SK-MEL-5 (cell line): ENCODE data around the gene CUEDC1. TPM values are rescaled to one million over a fixed set of nuclear protein-coding genes. Genes with fewer than 3 reads are reported as not detected.

ENCODE experiments used
- DNase-seq: peaks from one replicate; pipeline ENCODE4 v3.0.0-alpha.2; 2016; ENCODE audit warnings: low read depth, low spot score
- in situ Hi-C: cut with HindIII; loops from 2 replicates; pipeline ENCODE4 v1.10.0; 2016; ENCODE audit warnings: low sequenced_read_pairs, high pct_unique_total_duplicates, low pct_unique_long_range_greater_than_20kb
- total RNA-seq: library from RNA; depleted of rRNA; stranded (reverse); fragments of >200 nt; shearing (Covaris generic); gene quantifications from 2 replicates; pipeline ENCODE4 v1.2.3, GENCODE V29; 2014

CUEDC1 gene
- total RNA-seq, 1 experiment from 2014 or later, result 10.4 TPM

DNA sequence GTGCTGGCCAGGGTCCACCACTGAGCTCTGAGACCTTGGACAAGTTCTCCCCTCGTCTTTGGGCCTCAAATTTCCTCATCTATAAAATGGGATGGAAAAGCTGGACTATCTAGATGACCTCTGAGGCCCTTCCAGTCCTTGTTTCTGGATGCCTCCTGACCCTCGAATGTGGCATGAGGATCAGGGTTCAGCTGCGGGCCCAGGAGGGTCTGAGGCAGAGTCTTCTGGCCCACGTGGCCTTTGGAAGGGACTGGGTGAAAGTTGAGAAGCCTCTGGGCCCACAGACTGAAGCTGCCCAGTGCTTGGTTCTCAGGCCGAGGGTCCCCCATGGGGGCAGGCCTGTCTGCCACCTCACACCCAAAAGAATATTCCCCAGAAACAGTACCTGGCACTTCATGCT lies 88.5 kb downstream of the CUEDC1 start:
- in situ Hi-C loops, result no loop called here
- DNase-seq, result no peak

DNA sequence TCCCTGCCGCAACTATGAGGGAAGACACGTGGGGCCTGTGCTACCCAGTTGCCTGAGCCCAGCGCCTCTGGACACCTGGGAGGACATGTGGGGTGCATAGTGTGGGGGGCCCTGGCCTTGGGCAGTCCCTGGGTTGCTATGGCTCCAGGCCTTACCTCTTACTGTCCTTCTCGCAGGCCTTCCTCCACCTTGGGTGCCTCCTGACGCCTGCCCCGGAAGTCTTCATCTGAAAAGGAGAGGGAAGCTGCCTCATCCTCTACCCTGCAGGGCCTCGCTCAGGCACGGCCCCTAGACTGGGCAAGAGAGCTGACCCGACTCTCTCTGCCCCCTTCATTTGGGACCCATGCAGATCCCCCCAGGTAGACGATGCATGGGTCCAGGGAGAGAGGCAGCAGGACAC lies 88.9 kb downstream of the CUEDC1 start:
- in situ Hi-C loops, result no loop called here
- DNase-seq, result no peak

DNA sequence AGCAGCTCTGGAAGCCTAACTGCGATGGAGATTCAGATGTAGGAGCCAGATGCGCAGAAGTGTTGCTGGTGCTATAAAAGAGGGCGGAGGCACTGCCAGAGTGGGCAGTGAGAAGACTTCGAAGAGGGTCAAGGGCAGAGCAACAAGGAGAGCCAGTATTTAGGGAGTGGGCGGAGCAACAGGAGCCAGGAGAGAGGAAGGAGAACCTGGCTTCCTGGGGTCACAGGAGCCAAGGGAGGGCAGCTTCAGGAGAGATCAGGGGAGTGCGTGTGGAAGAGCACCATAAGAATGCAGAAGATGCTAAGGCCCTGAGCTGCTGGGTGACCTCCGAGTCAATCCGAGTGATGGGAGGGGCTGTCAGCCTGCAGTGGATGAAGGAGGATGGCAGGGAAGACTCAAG lies 90.9 kb downstream of the CUEDC1 start:
- DNase-seq, result no peak
- in situ Hi-C loops, result no loop called here

DNA sequence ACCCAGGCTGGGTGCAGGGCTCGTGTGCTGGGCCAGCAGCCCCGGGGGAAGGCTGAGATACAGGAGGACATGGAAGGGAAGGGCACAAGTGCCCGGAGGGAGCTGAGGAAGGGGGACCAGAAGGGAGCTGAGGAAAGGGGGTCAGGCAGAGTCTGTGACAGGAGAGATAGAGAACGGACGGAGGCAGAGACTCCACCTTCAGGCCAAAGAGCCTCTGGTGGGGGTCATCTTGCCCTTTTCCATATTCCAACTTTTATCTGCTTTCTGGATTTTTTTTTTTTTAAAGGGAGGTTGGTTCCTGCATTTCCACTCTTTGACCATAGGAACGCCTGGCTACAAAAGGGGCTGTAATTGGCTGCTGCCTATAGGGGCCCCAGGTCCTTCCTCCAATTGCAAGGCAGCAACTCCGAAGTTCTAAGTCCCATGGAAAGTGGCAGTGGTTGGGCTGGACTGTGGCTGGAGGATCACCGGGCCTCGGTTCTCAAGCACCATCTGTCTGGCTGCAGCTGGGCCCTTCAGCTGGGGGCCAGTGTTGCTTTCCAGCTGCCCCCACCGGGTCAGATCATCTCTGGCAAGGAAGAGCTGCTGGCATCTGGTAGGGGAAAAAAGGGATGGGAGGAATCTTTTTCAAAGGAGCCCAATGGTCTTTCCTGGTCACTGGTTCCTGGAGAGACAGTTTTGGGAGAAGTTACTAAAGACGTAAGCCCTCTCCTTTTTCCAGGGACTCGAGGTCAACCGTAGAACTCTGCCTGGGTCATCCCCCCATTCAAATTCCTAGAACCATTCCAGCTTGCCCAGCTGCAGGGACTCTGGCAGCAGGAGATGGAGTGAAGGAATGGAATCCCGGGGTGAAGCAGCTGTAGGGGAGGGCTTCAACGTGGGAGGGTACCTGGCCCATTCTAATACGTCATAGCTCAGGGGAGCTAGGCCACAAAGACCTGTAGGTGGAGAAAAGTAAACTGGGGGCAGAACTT lies 92.2 kb downstream of the CUEDC1 start:
- in situ Hi-C loops, result no loop called here
- DNase-seq, result peak; percentile 25

DNA sequence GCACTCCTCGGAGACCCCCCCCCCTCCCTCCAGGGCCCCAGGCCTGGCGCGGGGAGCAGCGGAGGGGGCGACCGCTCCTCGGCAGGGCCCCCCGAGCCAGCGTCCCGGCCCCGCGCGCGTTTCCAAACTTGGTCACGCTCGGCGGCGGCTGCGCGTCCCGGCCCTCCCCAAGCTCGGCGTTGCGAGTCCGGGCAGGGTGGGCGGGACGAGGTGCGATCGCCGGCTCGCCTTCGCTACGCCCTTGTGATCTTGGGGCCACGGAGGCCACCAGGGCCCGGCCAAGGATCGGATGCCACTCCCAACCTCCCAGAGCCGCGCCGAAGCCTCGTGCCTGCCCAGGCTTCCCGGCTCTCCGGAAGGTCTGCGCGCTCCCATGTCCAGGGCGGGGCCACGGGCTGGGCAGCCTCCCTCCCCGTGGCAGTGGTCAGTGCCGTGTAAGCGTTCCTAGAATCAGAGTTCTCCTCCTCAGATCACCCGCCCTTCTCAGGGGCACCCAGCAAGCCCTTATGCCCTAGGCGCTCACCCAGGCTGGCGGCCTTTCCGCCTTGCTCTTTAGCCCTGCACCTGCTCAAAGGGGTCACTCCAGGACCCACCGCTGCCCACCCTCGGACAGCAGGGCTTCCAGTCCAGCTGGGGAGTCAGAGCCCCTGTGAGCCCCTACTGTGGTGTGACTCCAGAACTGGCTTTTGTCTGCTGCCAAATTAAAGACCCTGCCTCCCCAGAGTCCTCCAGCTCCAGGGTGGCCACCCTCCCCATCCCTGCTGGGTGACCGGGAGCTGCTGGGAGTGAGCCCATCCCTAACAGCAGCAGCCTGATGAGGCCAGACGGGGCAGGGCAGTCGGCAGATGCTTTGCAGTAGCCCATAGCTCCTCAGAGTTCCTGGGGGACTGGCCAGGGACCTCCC lies 93.2 kb downstream of the CUEDC1 start:
- in situ Hi-C loops, result no loop called here
- no peak for DNase-seq

DNA sequence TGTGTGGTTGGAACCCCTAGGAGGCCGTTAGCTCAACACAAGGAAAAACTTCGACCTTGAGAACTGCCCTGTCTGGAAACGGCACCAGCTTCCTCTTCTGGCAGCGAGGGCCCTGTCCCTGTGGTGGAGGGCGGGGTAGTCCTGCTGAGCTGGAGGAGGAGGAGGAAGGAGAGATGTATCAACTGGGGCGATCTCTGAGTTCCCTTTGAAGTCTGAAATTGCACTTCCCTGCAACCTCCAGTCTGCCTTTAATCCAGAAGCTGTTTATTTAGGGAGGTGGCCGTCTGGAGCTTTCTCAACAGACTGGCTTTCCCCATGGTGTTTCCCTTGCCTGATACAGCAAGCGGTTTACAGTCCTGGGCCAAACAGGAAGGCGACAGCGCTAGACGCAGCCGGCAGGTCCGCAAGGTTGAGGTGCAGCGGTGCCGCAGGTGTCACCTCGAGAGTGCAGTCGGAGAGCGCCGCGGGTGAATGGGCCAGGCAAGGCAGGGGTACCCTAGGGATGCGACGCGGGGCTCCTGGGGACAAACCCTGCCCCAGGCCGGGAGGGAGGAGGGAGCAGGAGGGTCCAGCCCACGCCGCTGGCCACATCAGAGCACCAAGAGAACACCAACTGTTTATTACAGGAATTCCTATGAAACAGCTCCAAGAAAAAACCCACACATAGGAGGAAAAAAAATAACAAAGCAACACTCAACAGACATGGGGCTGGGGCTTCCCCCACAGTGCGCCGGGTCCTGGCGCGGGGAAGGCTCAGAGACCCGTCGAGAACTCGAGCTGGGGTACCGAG lies 94.0 kb downstream of the CUEDC1 start:
- in situ Hi-C loops, result no loop called here

DNA sequence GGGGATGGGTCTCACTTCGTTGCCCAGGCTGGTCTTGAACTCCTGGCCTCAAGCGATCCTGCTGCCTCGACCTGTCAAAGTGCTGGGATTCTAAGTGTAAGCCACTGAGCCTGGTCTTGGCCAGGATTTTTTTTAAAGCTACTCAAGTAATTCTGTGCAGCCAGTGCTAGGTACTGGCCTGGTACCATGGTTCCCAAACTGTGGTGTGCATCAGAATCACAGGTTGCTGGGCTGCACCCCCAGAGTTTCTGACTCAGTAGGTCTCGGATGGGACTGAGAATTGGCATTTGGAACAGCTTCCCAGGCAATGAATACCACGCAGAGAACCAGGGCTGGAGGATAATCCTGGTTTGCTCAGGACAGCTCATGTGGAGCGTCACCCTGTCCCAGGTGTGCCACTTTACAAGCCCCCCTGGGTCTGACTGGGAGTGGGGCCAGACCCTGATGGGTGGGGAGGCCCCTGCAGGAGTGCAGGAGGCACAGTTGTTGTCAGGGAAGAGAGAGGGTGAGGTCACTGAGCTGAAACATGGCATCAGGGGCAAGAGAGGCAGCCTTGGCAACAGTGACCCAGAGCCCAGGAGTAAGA lies 94.7 kb downstream of the CUEDC1 start:
- in situ Hi-C loops, result no loop called here
- no peak for DNase-seq

More for the DNA sequence above, 94.0 kb downstream of the CUEDC1 start:
- no peak for DNase-seq

DNA sequence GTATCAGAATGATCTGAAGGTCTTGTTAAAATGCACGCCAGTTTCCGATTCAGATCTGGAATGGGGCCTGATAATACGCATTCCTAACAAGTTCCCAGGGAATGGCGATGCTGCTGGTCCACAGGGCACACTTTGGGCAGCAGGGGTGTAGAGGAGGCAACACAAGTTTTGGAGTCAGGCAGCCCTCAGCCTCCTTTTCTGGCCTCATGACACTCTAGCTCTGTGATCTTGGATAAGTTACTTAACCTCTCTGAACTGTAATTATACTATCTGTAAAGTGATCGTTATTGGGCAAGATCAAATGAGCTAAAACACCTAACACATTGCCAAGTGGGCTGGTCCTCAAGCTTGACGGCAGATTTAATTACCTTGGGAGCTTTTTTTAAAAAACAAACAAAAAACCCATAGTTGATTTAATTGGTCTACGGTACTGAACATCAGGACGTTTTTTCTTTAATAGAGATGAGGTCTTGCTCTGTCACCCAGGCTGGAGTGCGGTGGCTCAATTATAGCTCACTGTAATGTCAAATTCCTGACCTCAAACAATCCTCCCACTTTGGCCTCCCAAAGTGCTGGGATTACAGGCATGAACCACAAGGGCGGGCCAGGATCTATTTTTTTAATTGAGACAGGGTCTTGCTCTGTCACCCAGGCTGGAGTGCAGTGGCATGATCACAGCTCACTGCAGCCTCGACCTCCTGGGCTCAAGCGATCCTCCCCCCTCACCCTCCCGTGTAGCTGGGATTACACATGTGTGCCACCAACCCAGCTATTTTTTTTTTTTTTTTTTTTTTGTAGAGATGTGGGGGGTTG lies 95.4 kb downstream of the CUEDC1 start:
- in situ Hi-C loops, result loop anchor here (10.0 kb wide), 1 partner anchor 115 kb away; no protein-coding TSS in a partner anchor
- DNase-seq, result no peak

DNA sequence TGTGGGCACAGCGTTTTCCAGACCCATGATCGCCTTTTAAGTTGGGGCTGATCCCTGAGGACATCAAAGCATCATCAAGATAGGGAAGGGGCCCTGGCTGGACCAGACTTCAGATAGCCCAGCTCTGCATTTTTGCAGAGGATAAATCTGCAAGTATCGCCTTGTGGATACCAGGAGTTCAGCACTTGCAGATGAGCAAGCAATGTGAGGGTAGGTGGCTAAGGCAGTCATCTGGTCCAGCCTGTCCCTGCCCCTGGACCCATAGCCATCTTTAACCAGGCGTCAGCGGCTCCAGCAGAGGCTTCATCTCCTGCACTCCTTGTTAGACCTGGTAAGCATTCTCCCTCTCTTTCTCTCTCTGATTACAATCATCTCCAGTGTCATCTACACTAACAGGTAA lies 96.4 kb downstream of the CUEDC1 start:
- no peak for DNase-seq
- in situ Hi-C loops, result loop anchor here (10.0 kb wide), 1 partner anchor 116 kb away; no protein-coding TSS in a partner anchor

DNA sequence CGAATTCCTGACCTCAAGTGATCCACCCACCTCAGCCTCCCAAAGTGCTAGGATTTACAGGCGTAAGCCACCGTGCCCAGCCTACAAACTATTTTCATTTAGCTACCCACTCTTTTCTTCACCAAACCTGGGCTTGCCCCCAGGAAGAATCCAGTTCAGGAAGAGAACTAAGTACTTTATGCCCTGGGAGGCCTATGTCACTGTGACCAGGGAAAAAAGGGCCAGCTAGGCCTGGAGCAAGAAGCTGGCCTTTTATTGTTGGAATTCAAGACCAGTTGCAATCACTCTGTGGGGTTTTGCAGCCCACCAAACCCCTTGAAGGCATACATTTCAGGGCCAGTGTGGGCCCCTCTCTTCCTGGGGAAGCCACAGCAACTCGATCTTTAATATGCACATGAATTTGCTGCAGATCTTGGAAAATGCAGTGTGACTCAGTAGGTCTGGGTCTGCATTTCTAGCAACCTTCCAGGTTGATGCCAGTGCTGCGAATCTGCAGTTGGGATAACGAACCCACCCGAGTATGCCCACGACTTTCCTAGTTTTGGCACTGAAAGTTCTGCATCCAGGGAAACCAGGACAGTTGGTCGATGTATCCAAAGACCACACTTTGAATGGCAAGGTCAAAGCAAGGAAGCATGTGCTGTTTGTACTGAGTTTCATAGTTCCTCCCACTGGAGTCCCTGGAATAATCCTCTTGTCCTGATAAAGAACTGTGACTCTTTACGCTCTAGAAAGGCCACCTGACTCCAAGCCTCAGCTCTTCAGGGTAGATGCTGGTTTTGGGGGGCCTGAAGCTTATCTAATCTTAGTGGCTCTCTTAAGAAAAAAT lies 98.2 kb downstream of the CUEDC1 start:
- DNase-seq, result no peak
- in situ Hi-C loops, result loop anchor here (10.0 kb wide), 1 partner anchor 118 kb away; no protein-coding TSS in a partner anchor

DNA sequence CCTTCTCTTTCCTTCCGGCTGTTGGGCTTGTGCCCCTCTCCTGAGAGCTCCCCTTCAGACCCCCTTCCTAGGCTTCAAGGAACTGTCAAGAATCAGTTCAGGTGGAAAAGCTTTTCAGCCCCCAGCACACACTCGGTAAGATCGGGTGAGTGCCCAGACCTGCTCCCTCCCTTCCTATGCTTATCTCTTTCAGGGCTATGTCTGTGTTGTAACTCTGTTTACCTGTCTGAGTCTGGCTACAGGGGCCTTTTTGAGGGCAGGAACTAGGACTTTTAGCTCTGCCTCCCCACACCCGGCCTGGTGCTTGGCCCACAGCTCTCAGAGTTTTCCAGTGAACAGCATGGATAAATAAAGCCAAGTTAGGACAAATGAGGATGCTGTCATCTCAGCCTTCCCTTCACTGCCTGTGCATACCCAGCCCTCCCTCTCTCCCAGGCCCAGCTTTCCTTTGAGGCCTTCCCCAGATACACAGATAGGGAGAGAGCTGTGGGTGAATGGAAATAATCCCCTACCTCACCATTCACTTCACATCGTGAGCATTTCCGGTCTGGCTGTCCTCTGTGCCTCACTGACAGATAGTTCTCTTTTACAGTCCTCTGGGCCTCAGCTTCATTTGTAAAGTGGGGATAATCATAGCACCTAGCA lies 99.7 kb downstream of the CUEDC1 start:
- in situ Hi-C loops, result loop anchor here (10.0 kb wide), 1 partner anchor 119 kb away; no protein-coding TSS in a partner anchor
- DNase-seq, result no peak

DNA sequence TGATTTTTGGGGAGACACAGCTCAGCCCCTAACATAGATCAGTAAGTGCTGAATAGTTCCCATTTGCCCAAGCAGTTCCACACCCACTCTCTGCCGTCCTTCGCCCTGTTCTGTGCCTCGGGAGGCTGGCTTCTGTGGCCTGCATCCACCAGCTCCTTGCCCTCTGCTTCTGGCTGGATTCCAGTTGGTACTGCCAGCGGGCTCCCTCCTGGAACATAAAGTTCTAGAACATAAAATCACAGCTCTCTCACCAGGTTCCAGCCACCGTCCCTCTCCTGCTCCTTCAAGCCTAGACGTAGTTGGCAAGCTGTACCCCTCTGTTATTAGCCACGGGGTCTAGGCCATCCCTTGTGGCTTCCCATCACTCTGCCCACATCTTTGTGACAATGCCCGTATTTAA lies 101.5 kb downstream of the CUEDC1 start:
- in situ Hi-C loops, result loop anchor here (10.0 kb wide), 1 partner anchor 121 kb away; no protein-coding TSS in a partner anchor
- DNase-seq, result no peak

DNA sequence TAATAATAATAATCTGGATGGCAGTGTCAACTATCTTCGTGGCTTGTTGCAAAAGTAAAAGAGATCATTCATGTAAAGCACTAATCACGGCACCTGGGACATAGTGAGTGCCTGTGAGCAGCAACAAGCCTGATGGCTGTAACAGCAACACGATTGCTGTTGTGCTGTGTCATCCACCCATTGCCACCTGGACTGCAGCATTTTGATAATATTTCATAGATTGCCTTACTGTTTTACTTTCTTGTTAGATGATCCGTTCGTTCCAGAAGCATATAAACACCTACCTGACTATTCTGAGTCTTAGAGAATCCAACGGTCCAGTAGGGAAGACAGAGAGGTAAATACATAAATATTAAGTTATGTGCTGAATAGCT lies 102.3 kb downstream of the CUEDC1 start:
- in situ Hi-C loops, result loop anchor here (10.0 kb wide), 1 partner anchor 122 kb away; no protein-coding TSS in a partner anchor

DNA sequence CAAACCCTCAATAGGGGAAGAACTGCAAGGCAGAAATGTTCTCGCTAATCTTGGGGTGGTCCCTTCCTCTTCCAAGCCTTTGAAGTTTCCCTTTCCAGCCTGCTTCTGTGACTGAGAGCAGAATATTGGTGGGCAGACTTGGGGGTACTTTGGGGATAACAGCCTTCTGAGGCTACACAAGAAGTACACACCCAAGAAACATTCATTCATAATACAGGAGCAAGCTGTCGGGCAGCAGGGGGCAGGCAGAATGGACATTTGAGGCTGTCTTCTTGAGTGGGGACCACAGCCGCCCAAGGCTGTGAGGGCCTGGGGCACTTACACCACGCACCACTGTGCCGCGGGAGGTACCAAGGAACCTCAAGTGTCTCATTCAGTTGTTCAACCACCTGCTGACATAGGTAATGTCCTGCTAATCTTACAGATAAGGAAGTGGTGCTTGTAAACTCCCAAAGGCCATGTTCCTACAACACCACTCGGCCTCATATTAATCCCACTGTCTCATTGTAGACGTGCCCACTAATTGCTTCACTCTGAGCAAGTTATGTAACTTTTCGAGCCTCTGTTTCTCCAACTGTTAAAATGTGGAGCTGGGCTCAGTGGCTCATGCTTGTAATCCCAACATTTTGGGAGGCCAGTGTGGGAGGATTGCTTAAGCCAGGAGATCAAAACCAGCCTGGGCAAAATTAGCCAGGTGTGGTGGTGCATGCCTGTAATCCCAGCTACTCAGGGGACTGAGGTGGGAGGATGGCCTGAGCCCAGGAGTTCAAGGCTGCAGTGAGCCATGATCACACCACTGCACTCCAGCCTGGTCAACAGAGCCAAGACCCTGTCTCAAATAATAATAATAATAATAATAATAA lies 102.9 kb downstream of the CUEDC1 start:
- in situ Hi-C loops, result loop anchor here (10.0 kb wide), 1 partner anchor 122 kb away; no protein-coding TSS in a partner anchor
- no peak for DNase-seq

More for the DNA sequence above, 102.3 kb downstream of the CUEDC1 start:
- no peak for DNase-seq
